Calu3 (cell line): ENCODE results near the gene MTG2. TPM values are rescaled to one million over a fixed set of nuclear protein-coding genes. Genes with fewer than 3 reads are reported as not detected.

ENCODE experiments used
- BruUV-seq: library from RNA; stranded (reverse); fragments of 400-500 nt; replicated peaks from 2 replicates; lab custom pipeline; 2021; lab: Mats Ljungman, UMichigan
- CTCF ChIA-PET: fragments of 300-600 bp; sonication (Branson Sonifier 250); formaldehyde crosslinking; loops from one replicate; lab custom pipeline; 2022; ENCODE audit warnings: antibody characterized with exemption; lab: Charles Lee
- DNase-seq: peaks from one replicate; pipeline ENCODE4 v3.0.0; 2022
- H3K27ac Mint-ChIP-seq: one replicate; pipeline ENCODE4 v1.8.0; 2022; ENCODE audit warnings: mixed read lengths; ENCODE audit not compliant: unreplicated experiment
- H3K27me3 Mint-ChIP-seq: one replicate; pipeline ENCODE4 v1.8.0; 2022; ENCODE audit warnings: mixed read lengths; ENCODE audit not compliant: unreplicated experiment
- H3K36me3 Mint-ChIP-seq: one replicate; pipeline ENCODE4 v1.8.0; 2022; ENCODE audit warnings: mild to moderate bottlenecking, moderate library complexity, mixed read lengths; ENCODE audit not compliant: insufficient read depth, unreplicated experiment
- H3K4me1 Mint-ChIP-seq: one replicate; pipeline ENCODE4 v1.8.0; 2022; ENCODE audit warnings: mild to moderate bottlenecking, low read depth, mixed read lengths; ENCODE audit not compliant: unreplicated experiment
- H3K4me3 Mint-ChIP-seq: one replicate; pipeline ENCODE4 v1.8.0; 2022; ENCODE audit warnings: mild to moderate bottlenecking, low read depth, moderate library complexity, mixed read lengths; ENCODE audit not compliant: unreplicated experiment
- H3K9me3 Mint-ChIP-seq: one replicate; pipeline ENCODE4 v1.8.0; 2022; ENCODE audit warnings: low read depth, mixed read lengths; ENCODE audit not compliant: unreplicated experiment
- CTCF ChIP-seq: fragments of 200-600 bp; IDR thresholded peaks from one replicate; pipeline ENCODE4 v1.8.0; 2022; ENCODE audit warnings: antibody characterized with exemption; ENCODE audit not compliant: unreplicated experiment
- intact Hi-C: fragments of 100-400 bp; cut with micrococcal nuclease; formaldehyde crosslinking; loops from one replicate; pipeline ENCODE4 v1.10.0; 2022; ENCODE audit not compliant: unreplicated experiment
- total RNA-seq: library from RNA; stranded (reverse); gene quantifications from 2 replicates; pipeline ENCODE4 v1.2.3, GENCODE V29; 2022

Gene MTG2
- total RNA-seq, 1 experiment from 2014 or later = 87.9 TPM

GRCh38 chr20:62151225-62151624 lies 31.6 kb upstream of the MTG2 start:
- Mint-ChIP-seq H3K27me3 (no peaks in the 10 kb centered on the region), H3K9me3 (peaks cover 9% of the 10 kb centered on the region), H3K27ac (no peak overlapping the region), H3K4me1 (peaks cover 26% of the 10 kb centered on the region), H3K4me3 (no peak overlapping the region), H3K36me3 (peaks cover 39% of the 10 kb centered on the region)
- no peak for TF ChIP-seq CTCF
- intact Hi-C loops = no loop called here
- no TSS peak for BruUV-seq
- no peak for DNase-seq
- CTCF ChIA-PET = no interaction called here

- intact Hi-C loops = no loop called here
- no peaks in the 10 kb centered on the region for H3K27me3 Mint-ChIP-seq
Observed at GRCh38 chr20:62151835-62152364, 30.9 kb upstream of the MTG2 start.

GRCh38 chr20:62155428-62156253 lies 27.2 kb upstream of the MTG2 start:
- DNase-seq = peak; percentile 20
- no peak overlapping the region for H3K27ac Mint-ChIP-seq
- H3K36me3 Mint-ChIP-seq = peaks cover 42% of the 10 kb centered on the region
- CTCF ChIA-PET = no interaction called here
- intact Hi-C loops = no loop called here
- no peak for TF ChIP-seq CTCF
- peaks cover 40% of the 10 kb centered on the region for H3K4me1 Mint-ChIP-seq
- peaks cover 9% of the 10 kb centered on the region for H3K9me3 Mint-ChIP-seq
- H3K4me3 Mint-ChIP-seq = no peak overlapping the region
- H3K27me3 Mint-ChIP-seq = no peaks in the 10 kb centered on the region
- BruUV-seq = no TSS peak

More at GRCh38 chr20:62151835-62152364, 30.9 kb upstream of the MTG2 start:
- peaks cover 9% of the 10 kb centered on the region for H3K9me3 Mint-ChIP-seq
- no peak for DNase-seq
- BruUV-seq = no TSS peak
- H3K4me3 Mint-ChIP-seq = no peak overlapping the region
- H3K36me3 Mint-ChIP-seq = peaks cover 39% of the 10 kb centered on the region
- peaks cover 26% of the 10 kb centered on the region for H3K4me1 Mint-ChIP-seq
- CTCF ChIA-PET = no interaction called here
- no peak for TF ChIP-seq CTCF
- no peak overlapping the region for H3K27ac Mint-ChIP-seq

GRCh38 chr20:62156254-62156556 lies 26.6 kb upstream of the MTG2 start:
- no peak for TF ChIP-seq CTCF
- intact Hi-C loops = no loop called here
- CTCF ChIA-PET = no interaction called here
- Mint-ChIP-seq H3K27ac (no peak overlapping the region), H3K4me1 (peaks cover 46% of the 10 kb centered on the region), H3K27me3 (no peaks in the 10 kb centered on the region), H3K4me3 (no peak overlapping the region), H3K36me3 (peaks cover 48% of the 10 kb centered on the region), H3K9me3 (peaks cover 9% of the 10 kb centered on the region)
- no peak for DNase-seq
- BruUV-seq = no TSS peak
